Trophoblast cell (in vitro differentiated cells and primary cell): ENCODE measurements around the gene GOLGA3.
A peak's percentile ranks its signal among the peaks of the same experiment; 100 is the strongest.

ENCODE experiments used
- DNase-seq, 2 donors: peaks; one replicate each; pipeline ENCODE4 v3.0.0-alpha.2; 2016
- H2AFZ ChIP-seq: 2 replicates; pipeline ENCODE4 v1.6.1; 2013; ENCODE audit warnings: low read length, moderate library complexity, mild to moderate bottlenecking; ENCODE audit not compliant: insufficient read depth, poor library complexity
- H2AK5ac ChIP-seq: 2 replicates; pipeline ENCODE4 v1.6.1; 2013; ENCODE audit warnings: mild to moderate bottlenecking, low read length
- H2BK120ac ChIP-seq: 2 replicates; pipeline ENCODE4 v1.6.1; 2013; ENCODE audit warnings: low read length, mild to moderate bottlenecking, moderate library complexity; ENCODE audit not compliant: insufficient read depth, poor library complexity
- H2BK12ac ChIP-seq: 2 replicates; pipeline ENCODE4 v1.6.1; 2013; ENCODE audit warnings: mild to moderate bottlenecking, low read length, moderate library complexity
- H2BK5ac ChIP-seq: 2 replicates; pipeline ENCODE4 v1.6.1; 2013; ENCODE audit warnings: low read length, low read depth, moderate library complexity, mild to moderate bottlenecking; ENCODE audit not compliant: poor library complexity
- H3K14ac ChIP-seq: 2 replicates; pipeline ENCODE4 v1.6.1; 2013; ENCODE audit warnings: mild to moderate bottlenecking, low read length
- H3K18ac ChIP-seq: 2 replicates; pipeline ENCODE4 v1.6.1; 2013; ENCODE audit warnings: mild to moderate bottlenecking, low read length
- H3K23ac ChIP-seq: 2 replicates; pipeline ENCODE4 v1.6.1; 2013; ENCODE audit warnings: low read length
- H3K27ac ChIP-seq: 2 replicates; pipeline ENCODE4 v1.5.1; 2013; ENCODE audit warnings: low read depth, mild to moderate bottlenecking, inconsistent platforms, low read length, moderate library complexity
- H3K27me3 ChIP-seq: 2 replicates; pipeline ENCODE4 v1.6.1; 2013; ENCODE audit warnings: inconsistent platforms, mild to moderate bottlenecking, low read length, moderate library complexity; ENCODE audit not compliant: insufficient read depth
- H3K36me3 ChIP-seq, 2 experiments: 1 replicate in 1 of 2; 2 replicates in 1 of 2; pipeline ENCODE4 v1.6.1; 2013; ENCODE audit warnings: low read length in 2 of 2, mild to moderate bottlenecking in 2 of 2, moderate library complexity in 1 of 2; ENCODE audit not compliant: insufficient read depth in 2 of 2, control insufficient read depth in 1 of 2
- H3K4ac ChIP-seq: 2 replicates; pipeline ENCODE4 v1.6.1; 2013; ENCODE audit warnings: low read depth, mild to moderate bottlenecking, low read length, moderate library complexity
- H3K4me1 ChIP-seq, 2 experiments: 1 replicate in 1 of 2; 2 replicates in 1 of 2; pipeline ENCODE4 v1.6.1; 2013; ENCODE audit warnings: low read length in 2 of 2, mild to moderate bottlenecking in 2 of 2, moderate library complexity in 1 of 2; ENCODE audit not compliant: insufficient read depth in 2 of 2, control insufficient read depth in 1 of 2
- H3K4me2 ChIP-seq: 2 replicates; pipeline ENCODE4 v1.6.1; 2013; ENCODE audit warnings: inconsistent platforms, mild to moderate bottlenecking, low read length, moderate library complexity
- H3K4me3 ChIP-seq: 2 replicates; pipeline ENCODE4 v1.5.1; 2013; ENCODE audit warnings: mild to moderate bottlenecking, low read depth, low read length, inconsistent platforms
- H3K79me1 ChIP-seq: one replicate; pipeline ENCODE4 v1.6.1; 2013; ENCODE audit warnings: low read length
- H3K79me2 ChIP-seq: 2 replicates; pipeline ENCODE4 v1.6.1; 2013; ENCODE audit warnings: low read length, mild to moderate bottlenecking; ENCODE audit not compliant: control insufficient read depth, insufficient read depth, poor library complexity
- H3K9ac ChIP-seq: 2 replicates; pipeline ENCODE4 v1.6.1; 2013; ENCODE audit warnings: mild to moderate bottlenecking, low read length
- H3K9me3 ChIP-seq: 2 replicates; pipeline ENCODE4 v1.6.1; 2013; ENCODE audit warnings: low read depth, mild to moderate bottlenecking, control low read depth, inconsistent platforms, low read length; ENCODE audit not compliant: insufficient read depth
- H4K12ac ChIP-seq: 2 replicates; pipeline ENCODE4 v1.6.1; 2013; ENCODE audit warnings: low read depth, mild to moderate bottlenecking, low read length, moderate library complexity
- H4K8ac ChIP-seq: 2 replicates; pipeline ENCODE4 v1.6.1; 2013; ENCODE audit warnings: low read depth, mild to moderate bottlenecking, low read length, moderate library complexity
- H4K91ac ChIP-seq: one replicate; pipeline ENCODE4 v1.6.1; 2013; ENCODE audit warnings: low read depth, mild to moderate bottlenecking, low read length, moderate library complexity
- WGBS: extraction: QIAGEN DNeasy Blood & Tissue Kit; methylation state at CpG from one replicate; pipeline ENCODE4 v1.1.7; 2013; ENCODE audit warnings: missing lambda C conversion rate; ENCODE audit not compliant: insufficient read length, insufficient coverage; ENCODE audit errors: extremely low coverage; 5-methylcytosine and 5-hydroxymethylcytosine counted together

The GOLGA3 gene

DNA sequence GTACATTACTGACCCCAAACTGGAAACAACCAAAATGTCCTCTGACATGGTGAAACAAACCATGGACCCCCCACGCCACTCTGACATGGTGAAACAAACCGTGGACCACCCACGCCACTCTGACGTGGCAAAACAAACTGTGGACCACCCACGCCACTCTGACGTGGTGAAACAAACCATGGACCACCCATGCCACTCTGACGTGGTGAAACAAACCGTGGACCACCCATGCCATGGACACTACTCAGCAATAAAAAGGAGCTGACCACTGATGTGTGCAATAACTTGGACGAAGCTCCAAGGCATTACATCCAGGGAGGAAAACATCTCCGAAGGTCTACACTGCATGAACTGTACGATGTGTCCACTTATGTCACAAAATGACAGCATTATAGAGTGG is 3.1 kb upstream of the GOLGA3 start:
- Histone ChIP-seq H3K18ac (no peak overlapping the region), H3K9ac (peak overlapping the region; percentile 41), H2AFZ (no peak overlapping the region), H3K4me3 (no peak overlapping the region), H4K91ac (no peak overlapping the region), H3K36me3 (peaks cover 31 to 44% of the 10 kb centered on the region in 2 experiments), H2AK5ac (no peak overlapping the region), H3K4me2 (no peak overlapping the region), H3K23ac (no peak overlapping the region), H3K9me3 (peaks cover 2% of the 10 kb centered on the region), H3K14ac (no peak overlapping the region), H2BK120ac (no peak overlapping the region), H3K27ac (no peak overlapping the region), H4K12ac (no peak overlapping the region), H3K4ac (no peak overlapping the region), H2BK5ac (no peak overlapping the region), H3K79me2 (peaks cover 15% of the 10 kb centered on the region), H3K79me1 (peaks cover 11% of the 10 kb centered on the region), H3K27me3 (no peaks in the 10 kb centered on the region), H2BK12ac (no peak overlapping the region), H3K4me1 (peaks cover 0 to 3% of the 10 kb centered on the region in 2 experiments), H4K8ac (no peak overlapping the region)
- WGBS: no CpG with 5 or more reads among the region's 11 CpGs
- no peak for DNase-seq

DNA sequence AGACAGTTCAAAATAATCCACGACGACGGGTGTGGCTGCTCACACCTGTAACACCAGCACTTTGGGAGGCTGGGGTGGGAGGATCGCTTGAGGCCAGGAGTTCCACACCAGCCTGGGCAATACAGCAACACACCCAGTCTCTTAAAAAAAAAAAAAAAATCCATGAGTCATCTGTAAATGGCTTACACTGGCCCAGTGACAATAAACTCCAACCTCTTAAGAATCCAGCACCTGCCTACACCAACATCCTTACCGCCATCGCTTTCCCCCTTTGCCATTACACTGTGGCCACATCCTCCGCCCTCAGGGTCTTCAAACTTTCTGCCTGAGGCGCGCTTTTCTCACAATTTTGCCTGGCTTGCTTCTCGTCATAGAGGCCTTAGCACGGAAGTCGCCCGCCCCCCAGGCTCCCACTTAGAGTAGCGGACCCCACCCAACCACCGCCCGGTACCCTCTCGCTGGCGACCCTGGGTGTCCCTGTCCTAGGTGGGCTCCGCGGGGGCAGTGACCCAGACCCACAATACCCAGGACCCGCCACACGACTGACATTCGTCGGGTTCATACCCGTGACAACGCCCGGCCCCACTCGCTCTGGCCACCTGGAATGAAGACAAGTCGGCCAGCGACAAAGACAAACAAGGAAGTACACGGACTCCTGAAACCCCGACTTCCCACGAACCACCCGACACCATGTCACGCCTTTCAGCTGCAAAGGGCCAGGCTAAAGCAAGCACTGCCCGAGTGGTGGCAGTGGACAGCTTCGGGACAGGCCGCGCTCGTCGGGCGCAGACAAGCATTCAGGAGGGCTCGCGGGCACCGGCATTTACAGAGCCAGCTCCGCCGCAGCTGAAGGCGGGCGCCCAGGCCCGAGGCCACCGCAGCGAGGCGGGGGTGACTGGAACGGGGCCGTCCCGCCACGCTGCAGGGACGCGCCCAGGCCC is 636 bp downstream of the GOLGA3 start:
- Histone ChIP-seq H3K79me1 (peaks cover 11% of the 10 kb centered on the region), H2AK5ac (peak overlapping the region; percentile 95), H2BK5ac (peak overlapping the region; percentile 22), H3K4me2 (peak overlapping the region; percentile 83), H3K9ac (peak overlapping the region; percentile 96), H3K23ac (no peak overlapping the region), H3K27me3 (no peaks in the 10 kb centered on the region), H3K18ac (peak overlapping the region; percentile 86), H3K4me3 (peak overlapping the region; percentile 91), H3K9me3 (peaks cover 3% of the 10 kb centered on the region), H3K4ac (peak overlapping the region; percentile 98), H3K4me1 (peaks cover 0 to 3% of the 10 kb centered on the region in 2 experiments), H3K27ac (peak overlapping the region; percentile 94), H4K91ac (peak overlapping the region; percentile 93), H2AFZ (peak overlapping the region; percentile 80), H4K8ac (peak overlapping the region; percentile 99), H2BK120ac (peak overlapping the region; percentile 79), H3K79me2 (peaks cover 17% of the 10 kb centered on the region), H3K14ac (peak overlapping the region; percentile 95), H3K36me3 (peaks cover 30 to 39% of the 10 kb centered on the region in 2 experiments), H4K12ac (peak overlapping the region; percentile 90), H2BK12ac (no peak overlapping the region)
- WGBS: no CpG with 5 or more reads among the region's 59 CpGs
- peak; percentile 72 to 77 for DNase-seq

DNA sequence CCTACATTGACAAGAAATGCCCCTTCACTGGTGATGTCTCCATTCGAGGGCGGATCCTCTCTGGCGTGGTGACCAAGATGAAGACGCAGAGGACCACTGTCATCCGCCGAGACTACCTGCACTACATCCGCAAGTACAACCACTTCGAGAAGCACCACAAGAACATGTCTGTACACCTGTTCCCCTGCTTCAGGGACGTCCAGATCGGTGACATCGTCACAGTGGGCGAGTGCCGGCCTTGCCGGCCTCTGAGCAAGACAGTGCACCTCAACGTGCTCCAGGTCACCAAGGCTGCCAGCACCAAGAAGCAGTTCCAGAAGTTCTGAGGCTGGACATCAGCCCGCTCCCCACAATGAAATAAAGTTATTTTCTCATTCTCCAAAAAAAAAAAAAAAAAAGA is 2.8 kb downstream of the GOLGA3 start:
- no CpG with 5 or more reads among the region's 16 CpGs for WGBS

DNA sequence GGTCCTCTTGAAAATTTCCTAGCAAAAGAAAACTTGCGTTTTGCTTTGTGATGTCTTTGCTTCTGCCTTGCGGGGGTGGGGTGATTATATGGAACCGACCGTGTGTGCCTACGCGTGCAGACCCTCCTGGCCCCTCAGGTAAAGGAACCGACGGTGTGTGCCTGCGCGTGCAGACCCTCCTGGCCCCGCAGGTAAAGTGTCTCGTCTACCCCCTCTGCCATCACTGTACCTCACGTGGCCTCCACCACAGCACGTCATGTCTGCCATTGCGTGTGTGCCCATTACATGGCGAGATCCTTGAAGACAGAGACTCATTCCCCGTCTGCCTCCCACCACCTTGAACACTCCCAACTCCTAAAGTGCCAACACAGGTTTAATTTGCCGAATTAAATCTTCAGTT is 3.6 kb downstream of the GOLGA3 start:
- H3K4me3 ChIP-seq: no peak overlapping the region
- no peak overlapping the region for H2AFZ ChIP-seq
- H3K27me3 ChIP-seq: no peaks in the 10 kb centered on the region
- no peak overlapping the region for H3K9ac ChIP-seq
- H3K36me3 ChIP-seq: peaks cover 42 to 50% of the 10 kb centered on the region in 2 experiments
- H3K27ac ChIP-seq: no peak overlapping the region
- peaks cover 3% of the 10 kb centered on the region for H3K9me3 ChIP-seq
- peak overlapping the region; percentile 24 for H3K4ac ChIP-seq
- no peak overlapping the region for H3K14ac ChIP-seq
- H2BK5ac ChIP-seq: no peak overlapping the region
- no peak for DNase-seq
- no peak overlapping the region for H4K12ac ChIP-seq
- no peak overlapping the region for H3K4me2 ChIP-seq
- H3K79me2 ChIP-seq: peaks cover 17% of the 10 kb centered on the region
- H2BK120ac ChIP-seq: no peak overlapping the region
- H3K4me1 ChIP-seq: peaks cover 0 to 3% of the 10 kb centered on the region in 2 experiments
- no peak overlapping the region for H4K8ac ChIP-seq
- H2AK5ac ChIP-seq: no peak overlapping the region
- no peak overlapping the region for H2BK12ac ChIP-seq
- peaks cover 11% of the 10 kb centered on the region for H3K79me1 ChIP-seq
- no peak overlapping the region for H4K91ac ChIP-seq
- H3K18ac ChIP-seq: no peak overlapping the region
- no CpG with 5 or more reads among the region's 18 CpGs for WGBS
- H3K23ac ChIP-seq: no peak overlapping the region

More for the DNA sequence above, 2.8 kb downstream of the GOLGA3 start:
- no peak for DNase-seq
- no peak overlapping the region for H2BK5ac ChIP-seq
- no peaks in the 10 kb centered on the region for H3K27me3 ChIP-seq
- H4K12ac ChIP-seq: no peak overlapping the region
- H2BK120ac ChIP-seq: no peak overlapping the region
- peaks cover 0 to 3% of the 10 kb centered on the region in 2 experiments for H3K4me1 ChIP-seq
- H3K9ac ChIP-seq: no peak overlapping the region
- no peak overlapping the region for H3K4me3 ChIP-seq
- H4K91ac ChIP-seq: no peak overlapping the region
- peaks cover 37 to 44% of the 10 kb centered on the region in 2 experiments for H3K36me3 ChIP-seq
- H3K4me2 ChIP-seq: no peak overlapping the region
- H3K9me3 ChIP-seq: peaks cover 3% of the 10 kb centered on the region
- H2AFZ ChIP-seq: no peak overlapping the region
- H2AK5ac ChIP-seq: no peak overlapping the region
- peaks cover 11% of the 10 kb centered on the region for H3K79me1 ChIP-seq
- no peak overlapping the region for H3K23ac ChIP-seq
- H4K8ac ChIP-seq: no peak overlapping the region
- H3K27ac ChIP-seq: no peak overlapping the region
- no peak overlapping the region for H3K18ac ChIP-seq
- peaks cover 17% of the 10 kb centered on the region for H3K79me2 ChIP-seq
- peak overlapping the region; percentile 65 for H3K4ac ChIP-seq
- H2BK12ac ChIP-seq: no peak overlapping the region
- no peak overlapping the region for H3K14ac ChIP-seq
